HCT116 (cell line): ENCODE data around the gene GSK3A.
A peak's percentile ranks its signal among the peaks of the same experiment; 100 is the strongest.

Experiments used
- ATF3 ChIP-seq: IDR thresholded peaks from 2 replicates; pipeline ENCODE4 v1.6.1; 2012
- CEBPB ChIP-seq: IDR thresholded peaks from 2 replicates; pipeline ENCODE4 v1.6.1; 2012; ENCODE audit warnings: low read depth
- CTCF ChIP-seq, 3 experiments: fragments of 200-600 bp in 1 of 3; sonication (generic) in 1 of 3; IDR thresholded peaks in 2 of 3; conservative IDR thresholded peaks in 1 of 3; 2 replicates each; pipeline ENCODE4 v1.5.1; 2012 to 2017; ENCODE audit warnings: low read depth in 2 of 3, low read length in 2 of 3, antibody characterized with exemption in 1 of 3, borderline replicate concordance in 1 of 3, control low read depth in 1 of 3, mild to moderate bottlenecking in 1 of 3, mixed read lengths in 1 of 3, mixed run types in 1 of 3, moderate library complexity in 1 of 3; ENCODE audit not compliant: insufficient read depth in 1 of 3
- EZH2 ChIP-seq: fragments of 200-600 bp; sonication (generic); IDR thresholded peaks from 2 replicates; pipeline ENCODE4 v1.6.1; 2017; ENCODE audit warnings: antibody characterized with exemption, mixed run types
- EZH2phosphoT487 ChIP-seq: fragments of 200-600 bp; IDR thresholded peaks from 2 replicates; pipeline ENCODE4 v1.6.1; 2018; ENCODE audit warnings: antibody characterized with exemption, borderline replicate concordance
- FOSL1 ChIP-seq: IDR thresholded peaks from 2 replicates; pipeline ENCODE4 v1.6.1; 2012; ENCODE audit warnings: low read depth
- JUND ChIP-seq: IDR thresholded peaks from 2 replicates; pipeline ENCODE4 v1.6.1; 2012
- POLR2A ChIP-seq: IDR thresholded peaks from 2 replicates; pipeline ENCODE4 v1.7.0; 2011; ENCODE audit warnings: borderline replicate concordance; ENCODE audit not compliant: insufficient read depth, insufficient read length; ENCODE audit errors: extremely low read depth
- RAD21 ChIP-seq: IDR thresholded peaks from 2 replicates; pipeline ENCODE4 v1.6.1; 2012; ENCODE audit warnings: low read depth, mild to moderate bottlenecking
- SRF ChIP-seq: IDR thresholded peaks from 2 replicates; pipeline ENCODE4 v1.6.1; 2012; ENCODE audit warnings: low read depth
- ZBTB33 ChIP-seq: IDR thresholded peaks from 2 replicates; pipeline ENCODE4 v1.6.1; 2011; ENCODE audit warnings: mild to moderate bottlenecking, low read length, moderate library complexity; ENCODE audit not compliant: insufficient replicate concordance; ENCODE audit errors: extremely low read depth
- ZNF274 ChIP-seq: fragments of 200-500 bp; sonication (Bioruptor generic); IDR thresholded peaks from 2 replicates; pipeline ENCODE4 v1.6.1; 2014; ENCODE audit warnings: mild to moderate bottlenecking, low read depth, low read length, inconsistent platforms

GRCh38 chr19:42244347-42245220 lies 2.2 kb upstream of the GSK3A start:
- TF ChIP-seq CTCF (IDR thresholded peaks at IDR 0.05 in 2 of 3, conservative IDR thresholded peaks at IDR 0.05 in 1 of 3; ENCODE audit: borderline replicate concordance in 1 of 3, insufficient read depth in 1 of 3, low read depth in 2 of 3, low read length in 2 of 3): peak; percentile 51 to 82 (median 65)
- no peak for TF ChIP-seq FOSL1
- peak; percentile 63 for TF ChIP-seq POLR2A
- TF ChIP-seq CEBPB: no peak
- no peak for TF ChIP-seq JUND
- no peak for TF ChIP-seq EZH2phosphoT487
- no peak for TF ChIP-seq ATF3
- TF ChIP-seq RAD21: peak; percentile 57
- no peak for TF ChIP-seq SRF
- TF ChIP-seq ZBTB33: peak; percentile 86
- TF ChIP-seq EZH2: no peak
- no peak for TF ChIP-seq ZNF274
